Neural cell (in vitro differentiated cells): ENCODE measurements around the gene RXFP3. TPM values are rescaled to one million over a fixed set of nuclear protein-coding genes. Genes with fewer than 3 reads are reported as not detected.

Experiments
- H2AFZ ChIP-seq: fragments of 200-600, 300-800 bp; sonication (generic), shearing (Covaris generic); 2 replicates; pipeline ENCODE4 v1.6.0; 2014; ENCODE audit warnings: low read depth, mild to moderate bottlenecking, antibody characterized with exemption, low read length, moderate library complexity
- H3F3A ChIP-seq: fragments of 200-600 bp; shearing (Covaris generic); 2 replicates; pipeline ENCODE4 v1.6.1; 2016; ENCODE audit warnings: mild to moderate bottlenecking, moderate library complexity, mixed read lengths, antibody characterized with exemption, low read length; ENCODE audit not compliant: insufficient read depth, poor library complexity, severe bottlenecking
- H3K27ac ChIP-seq: fragments of 200-600, 300-800 bp; sonication (generic), shearing (Covaris generic); 2 replicates; pipeline ENCODE4 v1.5.1; 2014; ENCODE audit warnings: mild to moderate bottlenecking, low read length, moderate library complexity
- H3K27me3 ChIP-seq: fragments of 300-800, 200-600 bp; sonication (generic), shearing (Covaris generic); 2 replicates; pipeline ENCODE4 v1.6.0; 2014; ENCODE audit warnings: mild to moderate bottlenecking, low read depth, low read length, moderate library complexity; ENCODE audit not compliant: insufficient read depth
- H3K36me3 ChIP-seq: fragments of 300-800, 200-600 bp; sonication (generic), shearing (Covaris generic); 2 replicates; pipeline ENCODE4 v1.5.1; 2014; ENCODE audit warnings: mild to moderate bottlenecking, antibody characterized with exemption, low read length, moderate library complexity; ENCODE audit not compliant: insufficient read depth
- H3K4me2 ChIP-seq: fragments of 300-800, 200-600 bp; sonication (generic), shearing (Covaris generic); 2 replicates; pipeline ENCODE4 v1.6.0; 2014; ENCODE audit warnings: mild to moderate bottlenecking, low read length
- H3K4me3 ChIP-seq: fragments of 300-800, 200-600 bp; sonication (generic), shearing (Covaris generic); 2 replicates; pipeline ENCODE4 v1.5.1; 2014; ENCODE audit warnings: mild to moderate bottlenecking, low read length, moderate library complexity
- H3K79me2 ChIP-seq: fragments of 200-600 bp; shearing (Covaris generic); replicated peaks from 2 replicates; pipeline ENCODE4 v1.6.0; 2014; ENCODE audit warnings: mild to moderate bottlenecking, low read length, moderate library complexity; ENCODE audit not compliant: insufficient read depth
- H3K9ac ChIP-seq: fragments of 300-800, 200-600 bp; sonication (generic), shearing (Covaris generic); 2 replicates; pipeline ENCODE4 v1.6.1; 2016; ENCODE audit warnings: mild to moderate bottlenecking, low read length, mixed read lengths
- H3K9me2 ChIP-seq: fragments of 200-600 bp; shearing (Covaris generic); 2 replicates; pipeline ENCODE4 v1.6.1; 2016; ENCODE audit warnings: mild to moderate bottlenecking, low read length, mixed read lengths; ENCODE audit not compliant: insufficient read depth
- H3K9me3 ChIP-seq: fragments of 200-600, 300-800 bp; sonication (generic), shearing (Covaris generic); 2 replicates; pipeline ENCODE4 v1.6.1; 2016; ENCODE audit warnings: mild to moderate bottlenecking, mixed run types, low read length, moderate library complexity, mixed read lengths
- H4K20me1 ChIP-seq: fragments of 200-600 bp; shearing (Covaris generic); 2 replicates; pipeline ENCODE4 v1.6.1; 2016; ENCODE audit warnings: mild to moderate bottlenecking, mixed run types; ENCODE audit not compliant: insufficient read depth
- CTCF ChIP-seq: fragments of 450-650 bp; IDR thresholded peaks from 2 replicates; pipeline ENCODE4 v1.5.1; 2014; ENCODE audit warnings: antibody characterized with exemption, mild to moderate bottlenecking, moderate library complexity; ENCODE audit not compliant: poor library complexity, severe bottlenecking
- EP300 ChIP-seq: fragments of 450-650 bp; conservative IDR thresholded peaks from 2 replicates; pipeline ENCODE4 v1.6.1; 2014; ENCODE audit warnings: antibody characterized with exemption, mild to moderate bottlenecking, moderate library complexity; ENCODE audit not compliant: poor library complexity, severe bottlenecking
- EZH2 ChIP-seq: fragments of 200-600, 300-800 bp; shearing (Covaris generic), sonication (generic); IDR thresholded peaks from 2 replicates; pipeline ENCODE4 v1.6.1; 2014; ENCODE audit warnings: antibody characterized with exemption, low read length, borderline replicate concordance, mild to moderate bottlenecking; ENCODE audit not compliant: insufficient read depth, poor library complexity, severe bottlenecking
- MXI1 ChIP-seq: fragments of 450-650 bp; conservative IDR thresholded peaks from 2 replicates; pipeline ENCODE4 v1.6.1; 2014; ENCODE audit warnings: antibody characterized with exemption, mild to moderate bottlenecking; ENCODE audit not compliant: poor library complexity, severe bottlenecking
- POLR2AphosphoS5 ChIP-seq: IDR thresholded peaks from 2 replicates; pipeline ENCODE4 v1.6.1; 2012
- RAD21 ChIP-seq: fragments of 450-650 bp; conservative IDR thresholded peaks from 2 replicates; pipeline ENCODE4 v1.6.1; 2014; ENCODE audit warnings: antibody characterized with exemption, mild to moderate bottlenecking, moderate library complexity
- REST ChIP-seq: IDR thresholded peaks from 2 replicates; pipeline ENCODE4 v1.6.1; 2012; ENCODE audit warnings: borderline replicate concordance
- SMC3 ChIP-seq: fragments of 450-650 bp; conservative IDR thresholded peaks from 2 replicates; pipeline ENCODE4 v1.6.1; 2014; ENCODE audit warnings: antibody characterized with exemption, mild to moderate bottlenecking, moderate library complexity; ENCODE audit not compliant: poor library complexity
- TAF1 ChIP-seq: IDR thresholded peaks from 2 replicates; pipeline ENCODE4 v1.6.1; 2012; ENCODE audit warnings: low read depth
- polyA plus RNA-seq: library from polyadenylated mRNA; depleted of rRNA; stranded (reverse); fragments of >200 nt; gene quantifications from 2 replicates; pipeline ENCODE4 v1.2.3, GENCODE V29; 2014

RXFP3 gene
- polyA plus RNA-seq, 1 donor from 2014 or later = not detected

- Histone ChIP-seq H3K36me3 (no peaks in the 10 kb centered on the region), H3K9me2 (no peaks in the 10 kb centered on the region), H4K20me1 (no peaks in the 10 kb centered on the region), H3F3A (no peaks in the 10 kb centered on the region), H3K27ac (no peak overlapping the region), H3K9ac (no peak overlapping the region), H3K79me2 (no peaks in the 10 kb centered on the region), H3K4me3 (no peak overlapping the region), H3K4me2 (no peak overlapping the region), H3K9me3 (no peaks in the 10 kb centered on the region), H3K27me3 (peaks cover 23% of the 10 kb centered on the region), H2AFZ (no peak overlapping the region)
- TF ChIP-seq REST (no peak), TAF1 (no peak), EP300 (no peak), EZH2 (no peak), MXI1 (no peak), SMC3 (no peak), POLR2AphosphoS5 (no peak), RAD21 (no peak), CTCF (no peak)
These were observed 3.5 kb downstream of the RXFP3 start for GRCh38 chr5:33939556-33940262.

- H3F3A ChIP-seq = no peaks in the 10 kb centered on the region
- H3K9me3 ChIP-seq = no peaks in the 10 kb centered on the region
- no peaks in the 10 kb centered on the region for H3K79me2 ChIP-seq
- no peak overlapping the region for H3K9ac ChIP-seq
- no peaks in the 10 kb centered on the region for H3K36me3 ChIP-seq
- no peak overlapping the region for H3K4me3 ChIP-seq
- H3K9me2 ChIP-seq = no peaks in the 10 kb centered on the region
- TF ChIP-seq EP300 = no peak
- no peak for TF ChIP-seq MXI1
- no peak for TF ChIP-seq TAF1
- no peak for TF ChIP-seq CTCF
- TF ChIP-seq REST = no peak
- no peak for TF ChIP-seq EZH2
- TF ChIP-seq RAD21 = no peak
- TF ChIP-seq POLR2AphosphoS5 = no peak
- TF ChIP-seq SMC3 = no peak
- no peak overlapping the region for H3K4me2 ChIP-seq
- H3K27me3 ChIP-seq = peaks cover 11% of the 10 kb centered on the region
- no peak overlapping the region for H3K27ac ChIP-seq
- no peaks in the 10 kb centered on the region for H4K20me1 ChIP-seq
- H2AFZ ChIP-seq = no peak overlapping the region
These were observed 4.9 kb downstream of the RXFP3 start for GRCh38 chr5:33941090-33941489.
